Nephron progenitor cell (in vitro differentiated cells): ENCODE measurements around the gene HSF5.

ENCODE experiments used
- DNase-seq: peaks from one replicate; pipeline ENCODE4 v3.0.0; 2021
- H3K27ac Mint-ChIP-seq: 2 replicates; pipeline ENCODE4 v1.8.0; 2021; ENCODE audit warnings: mild to moderate bottlenecking, moderate library complexity, mixed read lengths
- H3K27me3 Mint-ChIP-seq: 2 replicates; pipeline ENCODE4 v1.8.0; 2021; ENCODE audit warnings: mild to moderate bottlenecking, low read depth, mixed read lengths; ENCODE audit not compliant: poor library complexity
- H3K36me3 Mint-ChIP-seq: 2 replicates; pipeline ENCODE4 v1.8.0; 2021; ENCODE audit warnings: low read depth, mixed read lengths
- H3K4me1 Mint-ChIP-seq: 2 replicates; pipeline ENCODE4 v1.8.0; 2021; ENCODE audit warnings: mixed read lengths
- H3K4me3 Mint-ChIP-seq: 2 replicates; pipeline ENCODE4 v1.8.0; 2021; ENCODE audit warnings: mild to moderate bottlenecking, moderate library complexity, mixed read lengths
- H3K9me3 Mint-ChIP-seq: 2 replicates; pipeline ENCODE4 v1.8.0; 2021; ENCODE audit warnings: mild to moderate bottlenecking, moderate library complexity, mixed read lengths
- TF ChIP-seq, protein P1 (sequence below): fragments of 200-600 bp; sonication (generic); IDR thresholded peaks from 2 replicates; pipeline ENCODE4 v1.5.0; 2021; ENCODE audit warnings: antibody characterized with exemption

Gene HSF5

DNA sequence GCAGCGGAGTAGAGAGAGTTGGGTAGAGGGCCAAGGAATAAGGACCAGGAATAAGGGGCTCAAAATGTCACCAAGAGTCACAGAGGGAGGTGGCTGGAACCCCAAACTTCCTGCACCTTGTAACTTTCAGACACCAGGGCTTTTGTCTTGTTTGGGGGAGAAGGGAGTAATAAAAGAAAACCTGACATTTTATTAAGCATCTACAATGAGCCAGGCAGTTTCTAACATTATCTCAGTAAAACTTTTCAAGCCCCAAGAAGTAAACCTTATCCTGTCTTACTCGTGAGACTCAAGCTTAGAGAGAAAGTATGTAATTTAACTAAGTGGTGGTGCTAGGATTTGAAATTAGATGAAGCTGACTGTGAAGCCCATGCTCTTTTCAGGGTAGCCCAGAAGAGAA lies 27.1 kb upstream of the HSF5 start:
- no peak overlapping the region for H3K27ac Mint-ChIP-seq
- TF ChIP-seq, protein P1, sequence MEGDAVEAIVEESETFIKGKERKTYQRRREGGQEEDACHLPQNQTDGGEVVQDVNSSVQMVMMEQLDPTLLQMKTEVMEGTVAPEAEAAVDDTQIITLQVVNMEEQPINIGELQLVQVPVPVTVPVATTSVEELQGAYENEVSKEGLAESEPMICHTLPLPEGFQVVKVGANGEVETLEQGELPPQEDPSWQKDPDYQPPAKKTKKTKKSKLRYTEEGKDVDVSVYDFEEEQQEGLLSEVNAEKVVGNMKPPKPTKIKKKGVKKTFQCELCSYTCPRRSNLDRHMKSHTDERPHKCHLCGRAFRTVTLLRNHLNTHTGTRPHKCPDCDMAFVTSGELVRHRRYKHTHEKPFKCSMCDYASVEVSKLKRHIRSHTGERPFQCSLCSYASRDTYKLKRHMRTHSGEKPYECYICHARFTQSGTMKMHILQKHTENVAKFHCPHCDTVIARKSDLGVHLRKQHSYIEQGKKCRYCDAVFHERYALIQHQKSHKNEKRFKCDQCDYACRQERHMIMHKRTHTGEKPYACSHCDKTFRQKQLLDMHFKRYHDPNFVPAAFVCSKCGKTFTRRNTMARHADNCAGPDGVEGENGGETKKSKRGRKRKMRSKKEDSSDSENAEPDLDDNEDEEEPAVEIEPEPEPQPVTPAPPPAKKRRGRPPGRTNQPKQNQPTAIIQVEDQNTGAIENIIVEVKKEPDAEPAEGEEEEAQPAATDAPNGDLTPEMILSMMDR, result no peak
- H3K4me1 Mint-ChIP-seq, result peaks cover 49% of the 10 kb centered on the region
- H3K27me3 Mint-ChIP-seq, result peaks cover 7% of the 10 kb centered on the region
- peak overlapping the region; percentile 93 for H3K4me3 Mint-ChIP-seq
- H3K36me3 Mint-ChIP-seq, result peaks cover 20% of the 10 kb centered on the region
- DNase-seq, result no peak
- no peaks in the 10 kb centered on the region for H3K9me3 Mint-ChIP-seq

GRCh38 chr17:58514770-58515157 lies 26.6 kb upstream of the HSF5 start:
- Mint-ChIP-seq H3K4me1 (peaks cover 49% of the 10 kb centered on the region), H3K4me3 (peak overlapping the region; percentile 93), H3K36me3 (peaks cover 25% of the 10 kb centered on the region), H3K9me3 (no peaks in the 10 kb centered on the region), H3K27ac (no peak overlapping the region), H3K27me3 (peaks cover 5% of the 10 kb centered on the region)
- TF ChIP-seq, protein P1, result no peak
- DNase-seq, result no peak

GRCh38 chr17:58513965-58514769 lies 26.0 kb upstream of the HSF5 start, which contains the start of gene MTMR4:
Gene MTMR4, minus strand, starts transcription at chr17:58514638. Its CDS starts 231 bp downstream, at chr17:58514407.
- Mint-ChIP-seq H3K27ac (peak within 1 kb of the TSS; percentile 32), H3K36me3 (peaks cover 29% of the 10 kb centered on the region), H3K9me3 (no peaks in the 10 kb centered on the region), H3K4me1 (peaks cover 49% of the 10 kb centered on the region), H3K27me3 (peaks cover 5% of the 10 kb centered on the region), H3K4me3 (peak within 1 kb of the TSS; percentile 93)
- TF ChIP-seq, protein P1, result no peak
- peak; percentile 90 for DNase-seq

GRCh38 chr17:58513267-58513964 lies 25.2 kb upstream of the HSF5 start:
- H3K9me3 Mint-ChIP-seq, result no peaks in the 10 kb centered on the region
- peak overlapping the region; percentile 91 for H3K4me3 Mint-ChIP-seq
- peak overlapping the region; percentile 32 for H3K27ac Mint-ChIP-seq
- peaks cover 34% of the 10 kb centered on the region for H3K36me3 Mint-ChIP-seq
- no peak for DNase-seq
- TF ChIP-seq, protein P1, result no peak
- H3K27me3 Mint-ChIP-seq, result peaks cover 8% of the 10 kb centered on the region
- peaks cover 43% of the 10 kb centered on the region for H3K4me1 Mint-ChIP-seq

DNA sequence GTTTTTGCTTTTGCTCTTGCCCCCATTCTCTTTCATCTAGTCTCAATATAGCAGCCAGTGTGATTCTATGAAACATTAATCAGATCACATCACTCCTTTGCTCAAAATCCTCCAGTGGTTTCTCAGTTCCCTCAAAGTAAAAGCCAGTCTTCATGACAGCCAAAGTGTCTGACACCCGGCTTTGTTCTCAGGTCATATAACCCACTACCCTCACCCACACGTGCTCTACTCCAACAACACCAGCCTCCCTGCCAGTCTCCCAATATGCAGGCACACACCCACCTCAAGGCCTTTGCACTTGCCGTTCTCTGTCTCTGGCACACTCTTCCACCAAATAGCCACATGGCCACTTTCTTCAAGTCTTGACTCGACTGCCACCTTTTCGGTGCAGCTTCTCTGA lies 21.9 kb upstream of the HSF5 start:
- no peaks in the 10 kb centered on the region for H3K9me3 Mint-ChIP-seq

More for the DNA sequence above, 21.9 kb upstream of the HSF5 start:
- Mint-ChIP-seq H3K4me3 (no peak overlapping the region), H3K27me3 (peaks cover 8% of the 10 kb centered on the region), H3K4me1 (peaks cover 23% of the 10 kb centered on the region), H3K36me3 (peaks cover 60% of the 10 kb centered on the region), H3K27ac (peak overlapping the region; percentile 1)
- DNase-seq, result no peak
- TF ChIP-seq, protein P1, result no peak
